ENCODE measurements around the gene COL20A1. TPM values are rescaled to one million over a fixed set of nuclear protein-coding genes. Genes with fewer than 3 reads are reported as not detected.
"Not testable (repeated sequence)": the region's sequence is repeated elsewhere in the genome, so short reads cannot be mapped to it uniquely, and the experiment has no call there.

The COL20A1 gene
- total and polyA plus RNA-seq, 2 experiments from 2014 or later = 1.4 TPM; not detected in 1

GRCh38 chr20:63378626-63379025 lies 85.6 kb downstream of the COL20A1 start:
- no peak overlapping the region for H3K27ac ChIP-seq
- H3K36me3 ChIP-seq = no peaks in the 10 kb centered on the region
- H3K4me3 ChIP-seq = no peak overlapping the region
- DNase-seq (ENCODE audit: low read depth in 1 of 2, low spot score in 1 of 2) = peak in 1 of 2 donors; percentile 84
- peaks cover 9% of the 10 kb centered on the region for H3K4me1 ChIP-seq (ENCODE audit: low read depth)
- peaks cover 11% of the 10 kb centered on the region for H3K27me3 ChIP-seq
- TF ChIP-seq CTCF (IDR thresholded peaks at IDR 0.05; ENCODE audit: low read depth, low read length) = no peak
- H3K9me3 ChIP-seq (ENCODE audit: low read depth) = no peaks in the 10 kb centered on the region

- Histone ChIP-seq H3K27me3 (peaks cover 5% of the 10 kb centered on the region), H3K27ac (no peak overlapping the region), H3K4me3 (no peak overlapping the region), H3K9me3 (ENCODE audit: low read depth) (no peaks in the 10 kb centered on the region), H3K4me1 (ENCODE audit: low read depth) (peaks cover 9% of the 10 kb centered on the region), H3K36me3 (no peaks in the 10 kb centered on the region)
- TF ChIP-seq CTCF (IDR thresholded peaks at IDR 0.05; ENCODE audit: low read depth, low read length) = no peak
- no peak for DNase-seq (ENCODE audit: low read depth in 1 of 2, low spot score in 1 of 2)
Observed at GRCh38 chr20:63379296-63379695, 86.3 kb downstream of the COL20A1 start.

GRCh38 chr20:63379872-63380271 lies 86.9 kb downstream of the COL20A1 start:
- DNase-seq (ENCODE audit: low read depth in 1 of 2, low spot score in 1 of 2); H3K36me3 ChIP-seq; H3K27me3 ChIP-seq; H3K4me3 ChIP-seq; H3K4me1 ChIP-seq (ENCODE audit: low read depth); H3K27ac ChIP-seq; H3K9me3 ChIP-seq (ENCODE audit: low read depth): not testable (repeated sequence)

- Histone ChIP-seq H3K4me1 (ENCODE audit: low read depth) (peaks cover 9% of the 10 kb centered on the region), H3K9me3 (ENCODE audit: low read depth) (no peaks in the 10 kb centered on the region), H3K4me3 (no peak overlapping the region), H3K36me3 (no peaks in the 10 kb centered on the region), H3K27me3 (peaks cover 3% of the 10 kb centered on the region), H3K27ac (no peak overlapping the region)
- DNase-seq (ENCODE audit: low read depth in 1 of 2, low spot score in 1 of 2) = no peak
- no peak for TF ChIP-seq CTCF (IDR thresholded peaks at IDR 0.05; ENCODE audit: low read depth, low read length)
Observed at GRCh38 chr20:63380346-63380870, 87.4 kb downstream of the COL20A1 start.

GRCh38 chr20:63381781-63382431 lies 88.9 kb downstream of the COL20A1 start:
- TF ChIP-seq CTCF (IDR thresholded peaks at IDR 0.05; ENCODE audit: low read depth, low read length) = peak; percentile 96

GRCh38 chr20:63382551-63383300 lies 89.7 kb downstream of the COL20A1 start:
- Histone ChIP-seq H3K27ac (no peak overlapping the region), H3K9me3 (ENCODE audit: low read depth) (no peaks in the 10 kb centered on the region), H3K36me3 (no peaks in the 10 kb centered on the region), H3K4me1 (ENCODE audit: low read depth) (peaks cover 3% of the 10 kb centered on the region), H3K4me3 (no peak overlapping the region), H3K27me3 (peaks cover 3% of the 10 kb centered on the region)
- DNase-seq (ENCODE audit: low read depth in 1 of 2, low spot score in 1 of 2) = no peak
- no peak for TF ChIP-seq CTCF (IDR thresholded peaks at IDR 0.05; ENCODE audit: low read depth, low read length)

More at GRCh38 chr20:63381781-63382431, 88.9 kb downstream of the COL20A1 start:
- no peak overlapping the region for H3K27ac ChIP-seq
- H3K27me3 ChIP-seq = peaks cover 3% of the 10 kb centered on the region
- H3K36me3 ChIP-seq = no peaks in the 10 kb centered on the region
- DNase-seq (ENCODE audit: low read depth in 1 of 2, low spot score in 1 of 2) = peak in 1 of 2 donors; percentile 62
- H3K4me3 ChIP-seq = no peak overlapping the region
- H3K4me1 ChIP-seq (ENCODE audit: low read depth) = peaks cover 9% of the 10 kb centered on the region
- no peaks in the 10 kb centered on the region for H3K9me3 ChIP-seq (ENCODE audit: low read depth)
